Calu3 (cell line): Measurements from ENCODE around the gene PHLDA3. TPM values are rescaled to one million over a fixed set of nuclear protein-coding genes. Genes with fewer than 3 reads are reported as not detected.
A peak's percentile ranks its signal among the peaks of the same experiment; 100 is the strongest.

Experiments used
- BruUV-seq: library from RNA; stranded (reverse); fragments of 400-500 nt; replicated peaks from 2 replicates; lab custom pipeline; 2021; lab: Mats Ljungman, UMichigan
- CTCF ChIA-PET: fragments of 300-600 bp; sonication (Branson Sonifier 250); formaldehyde crosslinking; loops from one replicate; lab custom pipeline; 2022; ENCODE audit warnings: antibody characterized with exemption; lab: Charles Lee
- DNase-seq: peaks from one replicate; pipeline ENCODE4 v3.0.0; 2022
- H3K27ac Mint-ChIP-seq: one replicate; pipeline ENCODE4 v1.8.0; 2022; ENCODE audit warnings: mixed read lengths; ENCODE audit not compliant: unreplicated experiment
- H3K27me3 Mint-ChIP-seq: one replicate; pipeline ENCODE4 v1.8.0; 2022; ENCODE audit warnings: mixed read lengths; ENCODE audit not compliant: unreplicated experiment
- H3K36me3 Mint-ChIP-seq: one replicate; pipeline ENCODE4 v1.8.0; 2022; ENCODE audit warnings: mild to moderate bottlenecking, moderate library complexity, mixed read lengths; ENCODE audit not compliant: insufficient read depth, unreplicated experiment
- H3K4me1 Mint-ChIP-seq: one replicate; pipeline ENCODE4 v1.8.0; 2022; ENCODE audit warnings: mild to moderate bottlenecking, low read depth, mixed read lengths; ENCODE audit not compliant: unreplicated experiment
- H3K4me3 Mint-ChIP-seq: one replicate; pipeline ENCODE4 v1.8.0; 2022; ENCODE audit warnings: mild to moderate bottlenecking, low read depth, moderate library complexity, mixed read lengths; ENCODE audit not compliant: unreplicated experiment
- H3K9me3 Mint-ChIP-seq: one replicate; pipeline ENCODE4 v1.8.0; 2022; ENCODE audit warnings: low read depth, mixed read lengths; ENCODE audit not compliant: unreplicated experiment
- intact Hi-C: fragments of 100-400 bp; cut with micrococcal nuclease; formaldehyde crosslinking; loops from one replicate; pipeline ENCODE4 v1.10.0; 2022; ENCODE audit not compliant: unreplicated experiment
- total RNA-seq: library from RNA; stranded (reverse); gene quantifications from 2 replicates; pipeline ENCODE4 v1.2.3, GENCODE V29; 2022
- TF ChIP-seq, protein P1 (sequence below): fragments of 200-600 bp; IDR thresholded peaks from one replicate; pipeline ENCODE4 v1.8.0; 2022; ENCODE audit warnings: antibody characterized with exemption; ENCODE audit not compliant: unreplicated experiment

PHLDA3 gene
- total RNA-seq, 1 experiment from 2014 or later = 31.1 TPM

DNA sequence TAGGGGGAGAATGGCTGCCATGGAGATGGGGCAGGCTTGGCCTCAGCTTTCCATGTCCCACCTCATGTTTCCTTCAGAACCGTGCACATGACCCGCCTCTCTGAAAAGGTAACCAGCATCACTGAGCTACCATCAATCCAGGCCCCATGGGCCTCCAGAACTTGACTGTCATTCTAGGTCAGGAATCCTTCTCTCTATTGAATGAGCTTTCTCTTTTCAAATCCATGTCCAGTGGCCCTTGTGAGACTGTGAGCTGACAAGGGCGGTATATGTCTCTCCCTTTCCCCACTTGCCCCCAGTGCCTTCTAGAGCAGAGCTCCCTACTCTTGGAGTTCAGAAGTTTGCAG, 33.5 kb upstream of the PHLDA3 start:
- CTCF ChIA-PET = interaction anchor here (1.3 to 4.5 kb wide), 8 partner anchors 10 to 67 kb away, joined by 3 to 44 read pairs (median 9); no protein-coding TSS in a partner anchor
- Mint-ChIP-seq H3K4me1 (peaks cover 47% of the 10 kb centered on the region), H3K36me3 (peaks cover 40% of the 10 kb centered on the region), H3K27me3 (no peaks in the 10 kb centered on the region), H3K9me3 (no peaks in the 10 kb centered on the region), H3K4me3 (no peak overlapping the region), H3K27ac (peak overlapping the region; percentile 92)
- BruUV-seq = no TSS peak
- no peak for DNase-seq
- TF ChIP-seq, protein P1, sequence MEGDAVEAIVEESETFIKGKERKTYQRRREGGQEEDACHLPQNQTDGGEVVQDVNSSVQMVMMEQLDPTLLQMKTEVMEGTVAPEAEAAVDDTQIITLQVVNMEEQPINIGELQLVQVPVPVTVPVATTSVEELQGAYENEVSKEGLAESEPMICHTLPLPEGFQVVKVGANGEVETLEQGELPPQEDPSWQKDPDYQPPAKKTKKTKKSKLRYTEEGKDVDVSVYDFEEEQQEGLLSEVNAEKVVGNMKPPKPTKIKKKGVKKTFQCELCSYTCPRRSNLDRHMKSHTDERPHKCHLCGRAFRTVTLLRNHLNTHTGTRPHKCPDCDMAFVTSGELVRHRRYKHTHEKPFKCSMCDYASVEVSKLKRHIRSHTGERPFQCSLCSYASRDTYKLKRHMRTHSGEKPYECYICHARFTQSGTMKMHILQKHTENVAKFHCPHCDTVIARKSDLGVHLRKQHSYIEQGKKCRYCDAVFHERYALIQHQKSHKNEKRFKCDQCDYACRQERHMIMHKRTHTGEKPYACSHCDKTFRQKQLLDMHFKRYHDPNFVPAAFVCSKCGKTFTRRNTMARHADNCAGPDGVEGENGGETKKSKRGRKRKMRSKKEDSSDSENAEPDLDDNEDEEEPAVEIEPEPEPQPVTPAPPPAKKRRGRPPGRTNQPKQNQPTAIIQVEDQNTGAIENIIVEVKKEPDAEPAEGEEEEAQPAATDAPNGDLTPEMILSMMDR = no peak
- intact Hi-C loops = no loop called here

DNA sequence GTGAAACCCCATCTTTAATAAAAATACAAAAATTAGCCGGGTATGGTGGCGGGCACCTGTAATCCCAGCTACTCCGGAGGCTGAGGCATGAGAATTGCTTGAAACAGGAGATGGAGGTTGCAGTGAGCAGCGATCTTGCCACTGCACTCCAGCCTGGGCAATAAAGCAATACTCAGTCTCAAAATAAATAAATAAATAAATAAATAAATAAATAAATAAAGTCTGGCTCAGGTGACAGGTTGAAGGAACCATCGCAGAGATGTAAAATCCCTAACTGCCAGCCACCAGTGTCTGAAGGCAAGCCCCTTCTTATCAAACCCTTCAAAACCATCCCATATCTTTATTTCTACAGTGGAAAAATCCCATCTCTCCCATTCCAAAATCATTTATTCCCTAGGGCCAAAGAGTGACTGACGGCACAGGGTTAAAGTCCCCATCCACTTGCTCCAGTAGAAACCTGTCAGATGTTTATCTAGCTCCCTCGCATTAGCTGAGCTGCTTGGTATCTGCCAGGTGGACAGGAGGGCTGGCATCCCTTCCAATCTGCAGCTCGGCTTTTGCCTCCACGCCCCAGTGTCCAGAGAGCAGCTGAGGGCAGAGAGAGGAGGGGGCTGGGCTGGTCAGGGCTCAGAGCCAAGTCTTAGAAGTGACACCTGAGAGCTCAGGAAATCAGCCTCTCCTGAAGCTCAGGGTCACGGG, 33.0 kb upstream of the PHLDA3 start:
- no peak overlapping the region for H3K27ac Mint-ChIP-seq
- H3K9me3 Mint-ChIP-seq = no peaks in the 10 kb centered on the region
- H3K36me3 Mint-ChIP-seq = peaks cover 35% of the 10 kb centered on the region
- H3K4me3 Mint-ChIP-seq = no peak overlapping the region
- CTCF ChIA-PET = interaction anchor here (1.3 to 4.5 kb wide), 8 partner anchors 10 to 67 kb away, joined by 3 to 44 read pairs (median 9); no protein-coding TSS in a partner anchor
- intact Hi-C loops = no loop called here
- peaks cover 45% of the 10 kb centered on the region for H3K4me1 Mint-ChIP-seq
- DNase-seq = peak; percentile 65
- BruUV-seq = no TSS peak
- H3K27me3 Mint-ChIP-seq = no peaks in the 10 kb centered on the region
- TF ChIP-seq, protein P1 = no peak

GRCh38 chr1:201501144-201501543, 32.2 kb upstream of the PHLDA3 start:
- no peaks in the 10 kb centered on the region for H3K9me3 Mint-ChIP-seq
- H3K27me3 Mint-ChIP-seq = no peaks in the 10 kb centered on the region
- peaks cover 34% of the 10 kb centered on the region for H3K36me3 Mint-ChIP-seq
- CTCF ChIA-PET = interaction anchor here (1.3 to 3.8 kb wide), 2 partner anchors 9 to 11 kb away, joined by 3 to 44 read pairs; no protein-coding TSS in a partner anchor
- no TSS peak for BruUV-seq
- H3K4me1 Mint-ChIP-seq = peaks cover 40% of the 10 kb centered on the region
- H3K27ac Mint-ChIP-seq = no peak overlapping the region
- no peak overlapping the region for H3K4me3 Mint-ChIP-seq
- TF ChIP-seq, protein P1 = no peak
- intact Hi-C loops = no loop called here
- no peak for DNase-seq

DNA sequence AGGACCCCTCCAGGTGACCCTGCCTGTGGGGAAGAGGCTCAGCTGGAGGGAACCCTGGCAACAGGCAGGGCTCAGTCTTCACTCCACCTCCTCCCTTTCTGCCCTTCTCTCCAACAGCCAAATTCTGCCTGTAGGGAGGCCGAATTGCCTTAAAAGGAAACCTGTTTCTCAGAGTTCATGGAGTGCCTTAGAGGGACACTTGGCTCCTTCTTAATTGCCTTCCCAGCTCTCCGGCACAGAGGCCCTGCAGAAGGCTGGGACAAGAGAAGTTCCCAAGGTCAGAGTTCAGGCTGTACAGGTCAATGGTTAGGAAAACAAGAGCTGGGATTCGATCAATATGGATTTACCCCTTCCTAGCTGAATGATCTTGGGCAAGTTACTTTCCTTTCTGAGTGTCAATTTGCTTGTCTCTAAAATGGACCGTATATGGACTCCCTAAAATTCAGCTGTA, 31.7 kb upstream of the PHLDA3 start:
- no peak overlapping the region for H3K4me3 Mint-ChIP-seq
- DNase-seq = no peak
- H3K36me3 Mint-ChIP-seq = peaks cover 33% of the 10 kb centered on the region
- H3K27ac Mint-ChIP-seq = no peak overlapping the region
- no peaks in the 10 kb centered on the region for H3K9me3 Mint-ChIP-seq
- intact Hi-C loops = no loop called here
- peaks cover 35% of the 10 kb centered on the region for H3K4me1 Mint-ChIP-seq
- no TSS peak for BruUV-seq
- CTCF ChIA-PET = interaction anchor here (1.3 to 3.8 kb wide), 2 partner anchors 9 to 11 kb away, joined by 3 to 44 read pairs; no protein-coding TSS in a partner anchor
- no peaks in the 10 kb centered on the region for H3K27me3 Mint-ChIP-seq
- TF ChIP-seq, protein P1 = no peak
